Stomach (tissue), 9 donors: ENCODE measurements around the gene PRC1. TPM values are rescaled to one million over a fixed set of nuclear protein-coding genes. Genes with fewer than 3 reads are reported as not detected.

Experiments used
- DNase-seq, 2 donors: peaks; one replicate each; pipeline versions ENCODE4 v3.0.0 to v3.0.0-alpha.2; 2013 to 2019
- H3K27ac ChIP-seq, 5 donors: fragments of 200-600 bp in 4 of 5; sonication (generic) in 4 of 5; one replicate each; pipeline ENCODE4 v1.5.1; 2013 to 2019; ENCODE audit warnings: mild to moderate bottlenecking in 1 of 5, moderate library complexity in 1 of 5
- H3K27me3 ChIP-seq, 3 donors: fragments of 200-600 bp; sonication (generic); one replicate each; pipeline ENCODE4 v1.5.1; 2017 to 2019; ENCODE audit warnings: mixed run types in 1 of 3
- H3K36me3 ChIP-seq, 4 donors: fragments of 200-600 bp; sonication (generic); 1 replicate in 3 of 4; 2 replicates in 1 of 4; pipeline ENCODE4 v1.5.1; 2016 to 2019
- H3K4me1 ChIP-seq, 4 donors: fragments of 200-600 bp; sonication (generic); one replicate each; pipeline ENCODE4 v1.5.1; 2016 to 2019
- H3K4me3 ChIP-seq, 4 donors: fragments of 200-600 bp; sonication (generic) in 3 of 4; one replicate each; pipeline ENCODE4 v1.5.1; 2016 to 2019; ENCODE audit warnings: mild to moderate bottlenecking in 1 of 4
- H3K9me3 ChIP-seq, 4 donors: fragments of 200-600 bp; sonication (generic); one replicate each; pipeline ENCODE4 v1.5.1; 2016 to 2019
- EP300 ChIP-seq: sonication (generic); formaldehyde crosslinking; IDR thresholded peaks from one replicate; pipeline ENCODE4 v1.6.1; 2017; ENCODE audit warnings: antibody characterized with exemption
- POLR2A ChIP-seq, 4 donors: fragments of 450-650 bp; IDR thresholded peaks; one replicate each; pipeline ENCODE4 v1.6.1; 2016; ENCODE audit warnings: antibody characterized with exemption in 4 of 4, control low read depth in 2 of 4, mild to moderate bottlenecking in 1 of 4, moderate library complexity in 1 of 4
- POLR2AphosphoS5 ChIP-seq, 3 donors: sonication (generic); formaldehyde crosslinking; IDR thresholded peaks; one replicate each; pipeline ENCODE4 v1.6.1; 2016; ENCODE audit warnings: antibody characterized with exemption in 3 of 3
- WGBS, 5 donors: extraction: QIAGEN DNeasy Blood & Tissue Kit in 3 of 5; methylation state at CpG; one replicate each; pipeline versions ENCODE4 v1.1.5 to v1.1.7; 2013 to 2018; 5-methylcytosine and 5-hydroxymethylcytosine counted together
- intact Hi-C: fragments of 100-400 bp; cut with DNase I; formaldehyde crosslinking; loops from one replicate; pipeline ENCODE4 v1.15.1; 2023; ENCODE audit warnings: low total_unique reads
- polyA plus RNA-seq, 3 donors: library from polyadenylated mRNA; stranded (reverse); fragments of 200-250 nt; gene quantifications; one replicate each; pipeline ENCODE4 v1.2.3, GENCODE V29; 2013
- total RNA-seq, 5 donors: library from RNA; depleted of rRNA; stranded (reverse); fragments of >200 nt; gene quantifications; one replicate each; pipeline versions ENCODE4 v1.1.0 to v1.2.3, GENCODE V29; 2014 to 2016
- TF ChIP-seq, protein P1 (sequence below), 7 experiments: fragments of 450-650 bp in 4 of 7; fragments of 200-600 bp in 3 of 7; sonication (generic) in 3 of 7; IDR thresholded peaks; one replicate each; pipeline ENCODE4 v1.5.1; 2016 to 2019; ENCODE audit warnings: antibody characterized with exemption in 7 of 7, control low read depth in 2 of 7, mild to moderate bottlenecking in 1 of 7
- donor health status: healthy with polysubstance abuse.
- donor health status: Bipolar disorder and iron deficiency.
- donor health status: healthy.

Gene PRC1
- total and polyA plus RNA-seq, 8 donors, result 8.2 to 60.7 (median 24.5) TPM

DNA sequence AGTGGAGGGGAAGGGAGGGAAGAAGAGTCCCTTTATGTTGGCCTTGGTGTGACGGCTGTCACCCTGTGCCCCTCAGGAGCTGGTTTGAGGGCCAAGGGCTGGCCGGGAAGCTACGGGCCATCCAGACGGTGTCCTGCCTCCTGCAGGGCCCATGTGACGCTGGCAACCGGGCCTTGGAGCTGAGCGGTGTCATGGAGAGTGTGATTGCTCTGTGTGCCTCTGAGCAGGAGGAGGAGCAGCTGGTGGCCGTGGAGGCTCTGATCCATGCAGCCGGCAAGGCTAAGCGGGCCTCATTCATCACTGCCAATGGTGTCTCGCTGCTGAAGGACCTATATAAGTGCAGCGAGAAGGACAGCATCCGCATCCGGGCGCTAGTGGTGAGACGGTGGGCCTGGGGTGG, 47.8 kb downstream of the PRC1 start:
- Histone ChIP-seq H3K36me3 (peaks cover 91 to 100% (median 100%) of the 10 kb centered on the region in 4 donors), H3K4me1 (peaks cover 0 to 6% (median 0%) of the 10 kb centered on the region in 4 donors), H3K9me3 (no peaks in the 10 kb centered on the region), H3K27me3 (no peaks in the 10 kb centered on the region), H3K27ac (no peak overlapping the region), H3K4me3 (no peak overlapping the region)
- DNase-seq, result no peak
- TF ChIP-seq EP300 (no peak), POLR2AphosphoS5 (IDR thresholded peaks at IDR 0.05) (no peak), POLR2A (IDR thresholded peaks at IDR 0.05) (no peak)
- TF ChIP-seq, protein P1, sequence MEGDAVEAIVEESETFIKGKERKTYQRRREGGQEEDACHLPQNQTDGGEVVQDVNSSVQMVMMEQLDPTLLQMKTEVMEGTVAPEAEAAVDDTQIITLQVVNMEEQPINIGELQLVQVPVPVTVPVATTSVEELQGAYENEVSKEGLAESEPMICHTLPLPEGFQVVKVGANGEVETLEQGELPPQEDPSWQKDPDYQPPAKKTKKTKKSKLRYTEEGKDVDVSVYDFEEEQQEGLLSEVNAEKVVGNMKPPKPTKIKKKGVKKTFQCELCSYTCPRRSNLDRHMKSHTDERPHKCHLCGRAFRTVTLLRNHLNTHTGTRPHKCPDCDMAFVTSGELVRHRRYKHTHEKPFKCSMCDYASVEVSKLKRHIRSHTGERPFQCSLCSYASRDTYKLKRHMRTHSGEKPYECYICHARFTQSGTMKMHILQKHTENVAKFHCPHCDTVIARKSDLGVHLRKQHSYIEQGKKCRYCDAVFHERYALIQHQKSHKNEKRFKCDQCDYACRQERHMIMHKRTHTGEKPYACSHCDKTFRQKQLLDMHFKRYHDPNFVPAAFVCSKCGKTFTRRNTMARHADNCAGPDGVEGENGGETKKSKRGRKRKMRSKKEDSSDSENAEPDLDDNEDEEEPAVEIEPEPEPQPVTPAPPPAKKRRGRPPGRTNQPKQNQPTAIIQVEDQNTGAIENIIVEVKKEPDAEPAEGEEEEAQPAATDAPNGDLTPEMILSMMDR (IDR thresholded peaks at IDR 0.05), result no peak
- 88 to 94% (median 91%) methylated on average over 10 to 16 of the region's 16 CpGs for WGBS, 5 donors
- intact Hi-C loops, result no loop called here

DNA sequence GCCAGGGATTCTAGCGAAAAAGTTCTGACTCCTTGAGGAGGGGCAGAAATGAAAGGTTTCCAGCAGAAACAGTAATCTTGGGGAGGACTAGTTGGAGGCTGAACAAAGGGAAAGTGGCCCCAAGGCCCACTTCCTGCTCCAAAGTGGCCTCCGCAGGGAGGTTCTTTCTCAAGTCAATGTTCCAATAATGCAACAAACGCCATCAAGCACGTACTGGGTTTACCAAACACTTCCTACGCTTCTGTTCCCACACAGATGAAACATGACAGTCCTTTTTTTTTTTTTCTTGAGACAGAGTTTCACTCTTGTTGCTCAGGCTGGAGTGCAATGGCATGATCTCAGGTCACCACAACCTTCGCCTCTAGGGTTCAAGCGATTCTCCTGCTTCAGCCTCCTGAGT, 49.2 kb downstream of the PRC1 start:
- no peaks in the 10 kb centered on the region for H3K27me3 ChIP-seq
- no peak overlapping the region for H3K27ac ChIP-seq
- no peak for DNase-seq
- no peak overlapping the region for H3K4me3 ChIP-seq
- H3K4me1 ChIP-seq, result peaks cover 0 to 6% (median 0%) of the 10 kb centered on the region in 4 donors
- TF ChIP-seq POLR2A (IDR thresholded peaks at IDR 0.05), result no peak
- no peak for TF ChIP-seq POLR2AphosphoS5 (IDR thresholded peaks at IDR 0.05)
- TF ChIP-seq EP300, result no peak
- TF ChIP-seq, protein P1 (IDR thresholded peaks at IDR 0.05), result no peak
- intact Hi-C loops, result no loop called here
- WGBS, 5 donors, result 84 to 98% (median 94%) methylated on average over 7 of the region's 7 CpGs
- H3K36me3 ChIP-seq, result peaks cover 91 to 100% (median 100%) of the 10 kb centered on the region in 4 donors
- no peaks in the 10 kb centered on the region for H3K9me3 ChIP-seq

DNA sequence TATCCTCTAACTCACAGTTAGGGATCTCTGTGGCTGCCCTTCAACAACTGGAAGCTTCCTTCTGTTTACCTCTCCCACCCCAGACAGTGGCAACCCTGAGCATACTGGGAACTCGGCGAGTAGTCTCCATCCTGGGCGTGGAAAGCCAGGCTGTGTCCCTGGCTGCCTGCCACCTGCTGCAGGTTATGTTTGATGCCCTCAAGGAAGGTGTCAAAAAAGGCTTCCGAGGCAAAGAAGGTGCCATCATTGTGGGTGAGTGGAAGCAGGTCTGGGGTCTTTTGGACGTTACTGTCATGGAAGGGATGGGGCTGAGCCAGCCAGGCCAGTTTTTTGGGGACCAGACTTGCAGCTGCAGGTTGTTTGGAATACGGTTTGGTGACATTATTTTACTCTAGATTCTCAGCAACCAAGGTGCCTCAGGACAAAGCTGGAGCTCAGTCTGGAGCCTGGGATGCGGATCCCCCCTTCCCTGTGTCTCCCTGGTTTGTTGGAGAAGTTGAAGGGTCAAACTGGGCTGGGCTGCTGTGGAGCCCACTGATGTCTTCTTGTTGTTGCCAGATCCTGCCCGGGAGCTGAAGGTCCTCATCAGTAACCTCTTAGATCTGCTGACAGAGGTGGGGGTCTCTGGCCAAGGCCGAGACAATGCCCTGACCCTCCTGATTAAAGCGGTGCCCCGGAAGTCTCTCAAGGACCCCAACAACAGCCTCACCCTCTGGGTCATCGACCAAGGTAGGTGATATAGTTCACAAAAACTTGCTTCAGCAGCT, 51.8 kb downstream of the PRC1 start:
- WGBS, 5 donors, result 86 to 89% (median 88%) methylated on average over 12 of the region's 12 CpGs
- Histone ChIP-seq H3K27ac (no peak overlapping the region), H3K36me3 (peaks cover 86 to 100% (median 100%) of the 10 kb centered on the region in 4 donors), H3K27me3 (no peaks in the 10 kb centered on the region), H3K4me1 (peaks cover 0 to under 1% (median 0%) of the 10 kb centered on the region in 4 donors), H3K4me3 (no peak overlapping the region), H3K9me3 (no peaks in the 10 kb centered on the region)
- TF ChIP-seq, protein P1 (IDR thresholded peaks at IDR 0.05), result no peak
- TF ChIP-seq EP300 (no peak), POLR2AphosphoS5 (IDR thresholded peaks at IDR 0.05) (no peak), POLR2A (IDR thresholded peaks at IDR 0.05) (no peak)
- intact Hi-C loops, result no loop called here
- DNase-seq, result no peak

DNA sequence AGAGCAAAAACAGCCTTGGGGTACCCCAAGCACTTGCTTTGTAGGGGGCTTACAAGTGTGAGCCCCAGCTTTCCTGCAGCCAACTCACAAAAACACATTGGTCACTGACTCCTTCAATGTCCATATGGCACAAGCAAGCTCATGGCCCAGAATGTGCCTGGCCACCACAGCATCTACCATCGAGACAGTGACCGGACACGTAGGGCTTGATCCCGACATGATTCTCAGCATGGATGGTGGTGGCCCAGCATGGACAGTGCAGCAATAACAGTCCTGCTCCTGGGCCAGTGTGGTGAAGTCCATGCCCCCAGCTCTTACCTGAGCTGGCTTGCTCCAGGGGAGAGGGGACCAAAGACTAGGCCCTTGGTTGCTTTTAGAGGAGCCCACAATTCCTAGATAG, 53.3 kb downstream of the PRC1 start:
- intact Hi-C loops, result no loop called here
- WGBS, 5 donors, result 95 to 98% (median 97%) methylated on average over 4 of the region's 4 CpGs
- peaks cover 72 to 94% (median 90%) of the 10 kb centered on the region in 4 donors for H3K36me3 ChIP-seq
- no peak for TF ChIP-seq POLR2A (IDR thresholded peaks at IDR 0.05)
- TF ChIP-seq, protein P1 (IDR thresholded peaks at IDR 0.05), result no peak
- no peak for TF ChIP-seq EP300
- TF ChIP-seq POLR2AphosphoS5 (IDR thresholded peaks at IDR 0.05), result no peak
- H3K27ac ChIP-seq, result no peak overlapping the region
- no peak for DNase-seq
- no peaks in the 10 kb centered on the region for H3K9me3 ChIP-seq
- H3K4me3 ChIP-seq, result no peak overlapping the region
- peaks cover 10 to 15% (median 11%) of the 10 kb centered on the region in 4 donors for H3K4me1 ChIP-seq
- H3K27me3 ChIP-seq, result no peaks in the 10 kb centered on the region
